GM18858 (cell line): ENCODE measurements around the gene SCARB1.
"Not testable (repeated sequence)": the region's sequence is repeated elsewhere in the genome, so short reads cannot be mapped to it uniquely, and the experiment has no call there.

Source experiments
- ATAC-seq: cut with Tn5 transposase; IDR thresholded peaks from one replicate; pipeline ENCODE4 v1.9.1; 2021; ENCODE audit not compliant: unreplicated experiment

The SCARB1 gene

GRCh38 chr12:124884587-124885438 is 21.1 kb upstream of the SCARB1 start:
- ATAC-seq, result peak; percentile 80

- ATAC-seq, result no peak
Observed at GRCh38 chr12:124883263-124884130, 19.8 kb upstream of the SCARB1 start.

GRCh38 chr12:124881123-124881522 is 17.5 kb upstream of the SCARB1 start:
- no peak for ATAC-seq

GRCh38 chr12:124880335-124880734 is 16.7 kb upstream of the SCARB1 start:
- ATAC-seq, result not testable (repeated sequence)

GRCh38 chr12:124878795-124879516 is 15.3 kb upstream of the SCARB1 start:
- ATAC-seq, result no peak

- ATAC-seq, result no peak
Observed at GRCh38 chr12:124877423-124877822, 13.8 kb upstream of the SCARB1 start.

GRCh38 chr12:124876171-124876570 is 12.5 kb upstream of the SCARB1 start:
- no peak for ATAC-seq

GRCh38 chr12:124875803-124876132 is 12.1 kb upstream of the SCARB1 start:
- ATAC-seq, result no peak

- no peak for ATAC-seq
Observed at GRCh38 chr12:124874988-124875802, 11.5 kb upstream of the SCARB1 start.

GRCh38 chr12:124874188-124874587 is 10.5 kb upstream of the SCARB1 start:
- no peak for ATAC-seq

- ATAC-seq, result no peak
Observed at GRCh38 chr12:124872068-124872719, 8.5 kb upstream of the SCARB1 start.

GRCh38 chr12:124871297-124871696 is 7.6 kb upstream of the SCARB1 start:
- no peak for ATAC-seq

GRCh38 chr12:124870515-124870914 is 6.9 kb upstream of the SCARB1 start:
- no peak for ATAC-seq

- no peak for ATAC-seq
Observed at GRCh38 chr12:124869059-124869665, 5.5 kb upstream of the SCARB1 start.

GRCh38 chr12:124868252-124869058 is 4.8 kb upstream of the SCARB1 start:
- no peak for ATAC-seq

GRCh38 chr12:124867401-124867930 is 3.8 kb upstream of the SCARB1 start:
- ATAC-seq, result no peak

- no peak for ATAC-seq
Observed at GRCh38 chr12:124866883-124867400, 3.3 kb upstream of the SCARB1 start.

GRCh38 chr12:124866195-124866882 is 2.7 kb upstream of the SCARB1 start:
- ATAC-seq, result no peak
